Sciatic nerve (tissue), 2 donors: ENCODE measurements around the gene PPP6C. TPM values are rescaled to one million over a fixed set of nuclear protein-coding genes. Genes with fewer than 3 reads are reported as not detected.
A peak's percentile ranks its signal among the peaks of the same experiment; 100 is the strongest.
"Not testable (repeated sequence)": the region's sequence is repeated elsewhere in the genome, so short reads cannot be mapped to it uniquely, and the experiment has no call there.

Experiments used
- ATAC-seq: fragments of 200-7000 bp; cut with Tn5 transposase; one replicate; pipeline ENCODE4 v1.9.1; 2020; ENCODE audit warnings: mild to moderate bottlenecking, moderate library complexity
- DNase-seq: peaks from one replicate; pipeline ENCODE4 v3.0.0-alpha.2; 2020; ENCODE audit warnings: low spot score
- intact Hi-C: fragments of 100-400 bp; cut with DNase I; formaldehyde crosslinking; loops from one replicate; pipeline ENCODE4 v1.14.2; 2022
- total RNA-seq: library from RNA; stranded (reverse); fragmentation: NEBNext Ultra II Directional; extraction: Animal tissue kit (Norgen Biotek cat#: 25700); gene quantifications from one replicate; pipeline ENCODE4 v1.2.1, GENCODE V29; 2021
- donor health status: DM: no; HTN: no; CAD: no.
- donor health status: DM: no; HTN: no; CAD: no.

The PPP6C gene
- total RNA-seq, 1 donor from 2014 or later: 37.3 TPM

DNA sequence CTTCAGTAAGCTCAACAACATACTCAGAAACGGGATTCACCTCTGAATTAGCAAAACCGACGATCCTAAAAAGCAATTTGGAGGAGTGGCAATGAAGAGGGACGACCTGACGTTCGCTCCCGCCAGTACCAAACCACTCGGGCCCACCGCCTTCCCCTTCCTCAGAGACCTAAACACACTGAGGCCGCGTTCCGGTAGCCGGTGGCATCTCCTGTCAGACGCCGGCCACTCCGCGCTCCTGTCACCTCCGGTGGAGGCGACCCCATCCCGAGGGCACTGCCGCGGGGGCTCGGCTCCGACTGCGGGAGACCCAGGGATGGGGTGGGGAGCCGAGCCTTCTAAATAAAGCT, 617 bp downstream of the PPP6C start:
- intact Hi-C loops: no loop called here
- ATAC-seq (peak; percentile 9), DNase-seq (peak; percentile 67)

DNA sequence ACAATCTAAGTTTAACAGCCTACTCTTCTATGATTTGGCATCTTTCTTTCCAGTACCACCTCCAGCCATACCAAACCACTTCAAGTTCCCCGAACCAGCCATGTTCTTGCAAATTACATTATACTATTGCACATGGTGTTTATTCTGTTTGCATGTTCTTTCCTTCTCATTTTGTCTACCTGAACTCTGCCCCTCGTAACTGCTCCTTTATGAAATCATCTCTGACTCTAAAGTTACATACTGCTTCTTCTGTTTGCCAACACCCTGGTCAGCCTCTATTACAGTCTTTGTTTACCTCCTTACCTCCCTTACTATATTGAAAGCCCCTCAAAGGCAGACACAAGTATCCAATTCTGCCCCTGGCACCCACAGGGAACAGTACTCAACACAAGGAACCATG, 6.0 kb downstream of the PPP6C start:
- ATAC-seq (no peak), DNase-seq (no peak)
- intact Hi-C loops: no loop called here

DNA sequence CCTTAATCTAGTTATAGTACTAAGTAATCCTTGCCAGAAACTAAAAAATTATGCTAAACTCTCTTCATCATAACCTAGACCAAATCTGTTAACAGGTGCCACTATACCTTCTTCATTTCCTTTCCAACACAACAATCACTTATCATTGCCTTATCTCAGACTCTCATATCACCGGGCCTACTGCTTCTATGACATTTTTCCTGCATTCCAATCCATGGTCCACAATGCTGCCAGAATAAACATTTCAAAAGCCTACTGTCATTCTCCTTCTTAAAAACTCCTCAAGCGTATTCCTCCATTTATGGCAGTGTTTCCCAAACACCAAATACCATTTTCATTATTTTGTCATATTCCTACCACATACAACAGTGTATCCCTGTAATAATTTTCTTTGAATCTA, 6.5 kb downstream of the PPP6C start:
- intact Hi-C loops: no loop called here
- peak; percentile 62 for ATAC-seq

DNA sequence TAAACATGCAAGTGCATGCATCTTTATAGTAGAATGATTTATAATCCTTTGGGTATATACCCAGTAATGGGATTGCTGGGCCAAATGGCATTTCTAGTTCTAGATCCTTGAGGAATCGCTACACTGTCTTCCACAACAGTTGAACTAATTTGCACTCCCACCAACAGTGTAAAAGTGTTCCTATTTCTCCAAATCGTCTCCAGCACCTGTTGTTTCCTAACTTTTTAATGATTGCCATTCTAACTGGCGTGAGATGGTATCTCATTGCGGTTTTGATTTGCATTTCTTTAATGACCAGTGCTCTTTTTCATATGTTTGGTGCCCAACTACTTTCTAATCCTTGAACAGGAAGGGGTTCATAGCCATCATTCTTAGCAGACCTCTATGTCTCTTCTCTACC, 7.8 kb downstream of the PPP6C start:
- intact Hi-C loops, DNase-seq, ATAC-seq: not testable (repeated sequence)

More for the DNA sequence above, 6.5 kb downstream of the PPP6C start:
- no peak for DNase-seq

DNA sequence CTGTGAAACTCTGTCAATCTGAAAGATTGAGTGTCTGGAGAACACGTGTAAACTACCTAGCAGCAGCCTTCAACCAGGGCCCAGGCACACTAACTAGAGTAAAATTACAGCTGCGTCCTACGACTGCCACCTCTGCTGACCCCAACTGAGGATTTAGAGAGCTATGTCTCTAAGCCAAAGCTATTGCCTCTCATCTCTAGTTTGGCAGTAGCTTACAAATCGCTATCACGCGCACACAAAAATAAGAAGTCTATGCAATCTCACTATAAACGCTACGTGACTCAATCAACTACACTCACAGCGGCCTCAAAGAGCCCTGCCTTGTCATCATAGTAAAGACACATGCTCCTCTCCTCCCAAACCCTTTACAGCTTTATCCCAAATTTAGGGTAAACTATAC, 8.7 kb downstream of the PPP6C start:
- intact Hi-C loops: no loop called here
- DNase-seq (no peak), ATAC-seq (no peak)

DNA sequence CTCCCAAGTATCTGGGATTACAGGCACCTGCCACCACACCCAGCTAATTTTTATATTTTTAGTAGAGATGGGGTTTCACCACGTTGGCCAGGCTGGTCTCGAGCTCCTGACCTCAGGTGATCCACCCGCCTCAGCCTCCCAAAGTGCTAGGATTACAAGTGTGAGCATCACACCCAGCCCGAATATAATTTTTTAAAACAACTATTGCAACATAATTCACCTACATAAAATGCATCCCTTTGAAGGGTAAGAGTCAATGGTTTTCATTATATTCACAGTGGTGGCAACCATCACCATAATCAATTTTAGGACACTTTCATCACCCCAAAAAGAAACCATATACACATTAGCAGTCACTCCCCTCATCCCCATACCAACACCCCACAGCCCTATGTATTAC, 9.8 kb downstream of the PPP6C start:
- intact Hi-C loops: loop anchor here (5.0 kb wide), 1 partner anchor 1308 kb away; no protein-coding TSS in a partner anchor
- not testable (repeated sequence) for DNase-seq, ATAC-seq

DNA sequence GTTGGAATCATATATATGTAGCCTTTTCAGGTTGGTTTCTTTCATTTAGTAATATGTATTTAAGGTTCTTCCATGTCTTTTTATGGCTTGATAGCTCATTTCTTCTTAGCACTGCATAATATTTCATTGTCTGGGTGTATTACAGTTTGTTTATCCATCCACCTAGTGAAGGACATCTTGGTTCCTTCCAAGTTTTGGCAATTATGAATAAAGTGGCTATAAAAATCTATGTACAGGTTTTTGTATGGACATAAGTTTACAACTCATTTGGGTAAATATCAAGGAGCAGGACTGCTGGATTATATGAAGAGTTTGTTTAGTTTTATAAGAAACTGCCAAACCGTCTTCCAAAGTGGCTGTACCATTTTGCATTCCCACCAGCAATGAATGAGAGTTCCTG, 11.7 kb downstream of the PPP6C start:
- intact Hi-C loops: loop anchor here (5.0 kb wide), 1 partner anchor 1309 kb away; no protein-coding TSS in a partner anchor
- ATAC-seq (no peak), DNase-seq (no peak)

DNA sequence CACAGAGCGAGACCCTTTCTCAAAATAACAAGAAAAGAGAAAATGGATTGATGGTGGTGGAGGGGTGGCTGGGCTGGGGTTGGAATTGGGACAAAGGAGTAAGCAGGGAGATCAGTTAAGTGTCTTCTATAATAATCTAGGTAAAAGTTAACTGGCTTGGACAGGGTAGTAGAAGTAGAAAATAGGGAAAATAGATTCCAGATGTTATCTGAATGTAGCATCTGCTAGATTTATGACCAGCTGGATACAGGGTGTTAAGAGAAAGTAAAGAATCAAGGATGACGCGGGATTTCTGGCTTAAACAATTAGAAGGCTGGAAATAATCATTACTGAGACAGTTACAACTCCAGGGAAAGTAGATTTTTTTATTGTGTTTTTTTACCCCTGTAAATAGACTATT, 13.0 kb downstream of the PPP6C start:
- no peak for DNase-seq
- intact Hi-C loops: loop anchor here (5.0 kb wide), 1 partner anchor 1311 kb away; no protein-coding TSS in a partner anchor
- peak; percentile 90 for ATAC-seq

DNA sequence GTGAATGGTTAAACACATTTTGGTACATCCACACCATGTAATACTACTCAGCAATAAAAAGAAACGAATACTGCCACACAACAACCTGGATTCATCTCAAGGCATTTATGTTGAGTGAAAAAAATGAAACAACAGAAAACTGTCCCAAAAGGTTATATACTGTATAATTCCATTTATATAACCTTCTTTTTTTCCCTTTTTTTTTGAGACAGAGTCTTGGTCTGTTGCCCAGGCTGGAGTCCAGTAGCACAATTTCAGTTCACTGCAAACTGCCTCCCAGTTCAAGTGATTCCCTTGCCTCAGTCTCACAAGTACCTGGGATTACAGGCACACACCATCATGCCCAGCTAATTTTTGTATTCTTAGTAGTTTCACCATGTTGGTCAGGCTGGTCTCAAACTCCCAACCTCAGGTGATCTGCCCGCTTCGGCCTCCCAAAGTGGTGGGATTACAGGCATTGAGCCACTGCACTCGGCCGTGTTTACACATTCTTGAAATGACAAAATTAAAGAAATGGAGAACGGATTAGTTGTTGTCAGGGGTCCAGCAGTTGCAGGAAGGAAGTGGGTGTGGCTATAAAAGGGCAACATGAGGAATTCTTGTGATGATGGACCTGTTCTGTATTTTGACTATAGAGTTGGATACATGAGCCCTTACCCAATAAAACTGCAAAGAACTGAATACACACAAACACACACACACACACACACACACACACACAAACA, 17.4 kb downstream of the PPP6C start:
- intact Hi-C loops: no loop called here
- no peak for ATAC-seq
- DNase-seq: no peak

DNA sequence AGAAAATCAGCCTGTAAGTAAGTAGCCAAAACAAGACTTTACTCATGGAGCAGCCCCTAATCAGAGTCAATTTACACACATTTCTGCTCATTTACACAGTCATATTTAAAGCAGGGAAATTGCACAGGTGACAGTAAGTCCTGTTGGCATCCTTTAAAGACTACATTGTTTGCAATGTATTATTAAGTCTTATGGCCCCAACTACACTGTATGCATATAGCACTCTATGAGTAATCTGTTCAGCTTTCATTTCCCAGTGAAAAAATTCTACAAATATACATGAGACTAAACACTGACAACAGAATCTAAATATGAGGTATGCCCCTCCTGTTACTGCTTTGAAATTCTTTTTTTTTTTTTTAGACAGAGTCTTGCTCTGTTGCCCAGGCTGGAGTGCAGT, 19.7 kb downstream of the PPP6C start:
- no peak for ATAC-seq
- intact Hi-C loops: no loop called here
- DNase-seq: no peak

DNA sequence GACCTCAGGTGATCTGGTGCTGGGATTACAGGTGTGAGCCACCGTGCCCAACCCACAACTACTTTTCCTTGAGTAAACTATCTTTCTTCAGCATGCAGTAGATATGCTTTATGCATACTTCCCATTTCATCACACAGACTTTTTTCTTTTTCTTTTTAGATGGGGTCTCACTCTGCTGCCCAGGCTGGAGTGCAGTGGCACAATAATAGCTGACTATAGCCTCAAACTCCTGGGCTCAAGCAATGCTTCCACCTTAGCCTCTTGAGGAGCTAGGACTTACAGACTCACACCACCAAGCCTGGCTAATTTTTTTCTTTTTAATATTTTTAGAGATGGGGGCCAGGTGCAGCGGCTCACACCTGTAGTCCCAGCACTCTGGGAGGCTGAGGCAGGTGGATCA, 22.8 kb downstream of the PPP6C start:
- no peak for ATAC-seq
- no peak for DNase-seq
- intact Hi-C loops: no loop called here

DNA sequence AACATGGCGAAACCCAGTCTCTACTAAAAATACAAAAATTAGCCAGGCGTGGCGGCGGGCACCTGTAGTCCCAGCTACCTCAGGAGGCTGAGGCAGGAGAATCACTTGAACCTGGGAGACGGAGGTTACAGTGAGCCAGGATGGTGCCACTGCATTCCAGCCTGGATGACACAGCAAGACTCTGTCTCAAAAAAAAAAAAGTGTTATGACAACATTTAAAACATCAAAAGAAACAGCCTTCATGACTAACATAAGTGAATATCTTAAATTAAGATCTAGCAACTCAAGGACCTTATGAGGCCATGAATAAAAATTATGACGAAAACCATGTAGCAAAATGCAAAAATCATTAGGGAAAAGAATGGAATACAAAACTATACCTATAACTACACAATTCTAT, 26.7 kb downstream of the PPP6C start:
- intact Hi-C loops, ATAC-seq, DNase-seq: not testable (repeated sequence)

DNA sequence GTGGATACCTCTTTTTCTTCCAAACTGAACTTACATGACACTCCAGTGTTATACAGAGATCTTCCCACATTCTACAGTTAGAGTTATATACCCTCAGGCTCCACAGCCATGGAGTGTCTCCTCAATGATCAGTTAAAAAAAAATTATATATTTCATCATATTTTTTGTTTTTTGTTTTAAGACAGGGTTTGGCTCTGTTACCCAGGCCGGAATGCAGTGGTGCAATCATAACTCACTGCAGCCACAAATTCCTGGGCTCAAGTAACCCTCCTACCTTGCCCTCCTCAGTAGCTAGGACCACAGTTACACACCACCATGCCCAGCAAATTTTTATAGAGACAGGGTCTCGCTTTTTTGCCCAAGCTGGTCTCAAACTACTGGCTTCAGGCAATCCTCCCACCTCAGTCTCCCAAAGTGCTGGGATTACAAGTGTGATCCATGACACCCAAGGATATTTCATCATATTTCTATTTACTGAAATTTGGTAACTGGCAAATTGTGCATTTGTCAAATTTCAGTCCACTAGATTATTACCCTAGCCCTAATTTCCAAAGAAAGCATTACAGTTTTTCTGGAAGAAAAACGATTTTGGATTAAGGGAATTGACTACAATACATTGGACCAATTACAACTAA, 28.2 kb downstream of the PPP6C start:
- intact Hi-C loops: no loop called here
- DNase-seq (no peak), ATAC-seq (peak; percentile 89)

DNA sequence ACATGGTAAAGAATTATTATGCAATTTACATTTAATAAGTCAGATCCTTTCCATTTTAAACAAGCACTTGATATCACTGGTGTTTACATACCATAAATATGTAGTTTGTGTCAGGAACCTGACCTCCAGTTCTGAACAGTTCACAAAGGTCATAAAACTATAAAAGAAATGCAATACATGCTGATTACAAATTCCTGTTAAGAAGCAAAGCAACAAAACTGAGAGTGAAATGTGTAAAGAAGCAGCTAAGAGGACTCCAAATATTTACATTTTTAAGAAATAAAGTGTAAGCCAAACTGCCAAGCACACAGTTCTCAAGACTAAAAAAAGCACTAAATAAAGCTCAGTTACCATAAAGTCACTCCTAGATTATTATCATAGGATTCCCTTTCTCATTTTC, 28.9 kb downstream of the PPP6C start:
- intact Hi-C loops: no loop called here
- DNase-seq (no peak), ATAC-seq (no peak)

DNA sequence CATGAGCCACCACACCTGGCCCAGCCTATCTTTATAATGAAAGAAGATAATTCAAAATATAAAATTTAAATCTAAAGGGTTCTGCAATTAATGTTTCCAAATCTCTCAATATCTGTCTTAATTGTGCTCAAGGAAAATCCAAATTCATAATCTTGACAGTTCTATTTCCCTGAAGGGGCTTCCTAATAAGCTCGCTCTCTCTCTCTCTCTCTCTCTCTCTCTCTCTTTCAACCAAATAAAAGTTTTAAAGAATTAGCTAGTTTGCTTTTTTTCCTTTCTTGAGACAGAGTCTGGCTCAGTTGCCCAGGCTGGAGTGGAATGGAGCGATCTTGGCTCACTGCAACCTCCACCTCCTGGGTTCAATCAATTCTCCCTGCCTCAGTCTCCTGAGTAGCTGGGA, 33.1 kb downstream of the PPP6C start:
- intact Hi-C loops: no loop called here
- DNase-seq (no peak), ATAC-seq (no peak)

DNA sequence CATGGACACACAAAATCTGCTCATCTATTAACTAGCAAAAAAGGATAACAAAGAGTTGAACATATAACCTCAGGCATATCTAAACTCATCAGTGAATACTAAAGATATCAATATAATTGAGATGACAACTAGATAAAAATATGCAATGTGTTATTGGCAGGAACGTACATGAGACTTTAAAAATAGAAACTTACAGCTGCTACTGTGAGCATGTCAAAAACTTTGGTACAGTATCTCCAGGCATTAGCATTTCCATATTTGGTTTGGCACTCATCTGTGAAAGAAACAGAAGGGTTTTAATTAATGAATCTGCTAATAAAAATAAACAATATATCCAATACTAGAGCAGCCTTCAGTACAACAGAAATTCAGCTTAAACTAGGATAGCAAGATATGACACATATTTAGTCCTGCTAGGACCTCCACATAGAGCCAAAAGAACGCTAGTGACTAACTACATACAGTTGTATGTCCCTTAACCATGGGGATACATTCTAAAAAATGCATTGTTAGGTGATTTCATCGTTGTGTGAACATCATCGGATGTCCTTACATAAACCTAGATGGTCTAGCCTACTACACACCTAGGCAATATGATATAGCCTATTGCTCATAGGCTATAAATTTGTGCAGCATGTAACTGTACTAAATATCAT, 35.8 kb downstream of the PPP6C start:
- DNase-seq: no peak
- intact Hi-C loops: no loop called here
- ATAC-seq: no peak

DNA sequence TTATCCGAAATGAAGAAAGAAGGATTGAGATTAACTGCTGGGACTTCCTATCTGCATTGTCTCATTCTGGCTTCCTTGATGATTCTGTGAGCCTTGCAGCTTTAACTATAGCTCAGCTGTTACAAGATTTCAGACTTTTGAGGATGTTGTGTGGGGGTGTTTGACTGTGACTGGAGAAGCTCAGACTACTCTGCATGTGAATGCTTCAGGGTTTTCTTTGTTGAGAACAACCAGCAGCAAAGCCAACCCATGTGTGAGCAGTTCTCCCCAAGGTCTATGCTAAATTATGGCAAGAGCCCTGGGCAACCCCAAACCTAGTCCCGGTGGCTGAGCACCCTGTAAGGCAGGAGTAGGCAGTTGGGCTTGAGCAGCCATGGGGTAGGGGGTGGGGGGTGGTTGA, 37.9 kb downstream of the PPP6C start:
- DNase-seq: no peak
- intact Hi-C loops: no loop called here
- no peak for ATAC-seq

DNA sequence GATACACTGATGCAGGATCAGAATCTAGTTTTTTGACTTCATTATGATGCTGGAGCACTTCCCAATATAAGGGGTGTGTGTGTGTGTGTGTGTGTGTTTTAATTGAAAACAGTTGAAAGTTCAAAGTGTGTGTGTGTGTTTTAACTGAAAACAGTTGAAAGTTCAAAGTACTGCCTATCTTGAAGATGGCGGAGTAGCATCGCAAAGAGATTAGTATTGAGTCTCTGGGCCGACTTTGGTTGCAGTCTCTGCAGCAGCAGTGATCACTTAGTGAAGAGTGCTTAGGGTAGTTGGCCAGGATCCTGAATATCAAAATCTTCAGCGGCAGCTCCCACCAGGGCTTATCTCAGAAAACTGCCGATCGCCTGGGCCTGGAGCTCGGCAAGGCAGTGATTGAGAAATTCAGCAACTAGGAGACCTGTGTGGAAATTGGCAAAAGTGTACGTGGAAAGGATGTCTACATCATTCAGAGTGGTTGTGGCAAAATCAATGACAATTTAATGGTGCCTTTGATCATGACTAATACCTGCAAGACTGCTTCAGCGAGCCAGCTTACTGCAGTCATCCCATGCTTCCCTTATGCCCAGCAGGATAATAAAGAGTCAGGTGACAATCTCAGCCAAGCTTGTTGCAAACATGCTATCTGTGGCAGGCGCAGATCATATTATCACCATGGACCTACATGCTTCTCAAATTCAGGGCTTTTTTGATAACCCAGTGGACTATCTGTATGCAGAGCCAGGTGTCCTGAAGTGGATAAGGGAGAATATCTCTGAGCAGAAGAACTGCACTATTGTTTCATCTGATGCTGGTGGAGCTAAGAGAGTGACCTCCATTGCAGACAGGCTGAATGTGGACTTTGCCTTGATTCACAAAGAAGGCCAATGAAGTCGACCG, 39.0 kb downstream of the PPP6C start:
- intact Hi-C loops: no loop called here
- DNase-seq: no peak
- no peak for ATAC-seq

DNA sequence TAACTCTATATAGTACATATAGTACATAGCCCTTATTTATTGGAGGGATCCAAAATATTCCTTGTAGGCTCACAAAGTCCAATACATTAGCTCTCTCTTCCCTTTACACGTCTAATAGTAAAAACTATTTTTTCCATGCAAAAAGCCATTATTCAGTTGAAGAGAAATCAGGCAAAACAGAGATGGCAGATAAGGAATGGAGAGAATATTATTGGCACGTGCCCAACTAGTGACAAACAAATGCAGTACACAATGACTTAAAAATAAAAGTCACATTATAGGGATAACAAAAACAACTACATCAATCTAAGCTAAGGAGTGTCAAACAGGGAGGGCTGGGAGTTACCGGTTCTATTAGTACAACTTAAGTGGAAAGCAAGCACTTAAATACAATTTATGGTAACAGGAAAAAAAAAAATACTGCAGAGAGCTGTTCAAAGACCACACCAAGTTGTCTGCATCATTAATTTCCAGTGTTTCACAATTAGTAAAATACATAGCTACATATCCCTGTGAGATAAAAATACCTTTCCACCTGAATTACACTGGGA, 42.1 kb downstream of the PPP6C start:
- no peak for ATAC-seq
- intact Hi-C loops: no loop called here

More for the DNA sequence above, 42.1 kb downstream of the PPP6C start:
- no peak for DNase-seq
